ENCODE results near the gene C6orf52. TPM values are rescaled to one million over a fixed set of nuclear protein-coding genes. Genes with fewer than 3 reads are reported as not detected.
"Not testable (repeated sequence)": the region's sequence is repeated elsewhere in the genome, so short reads cannot be mapped to it uniquely, and the experiment has no call there.

C6orf52 gene
- 1.9 and 2.9 TPM in 2 replicates for total RNA-seq (2014; rRNA removed; shearing (Covaris generic))
- polyA plus RNA-seq (2015; cell fraction: cytosol; rRNA removed): 2.7 and 5.0 TPM in 2 replicates
- polyA plus RNA-seq (2015; cell fraction: nucleus; rRNA removed): 1.7 TPM in 1 of 2 replicates, not detected in the other

DNA sequence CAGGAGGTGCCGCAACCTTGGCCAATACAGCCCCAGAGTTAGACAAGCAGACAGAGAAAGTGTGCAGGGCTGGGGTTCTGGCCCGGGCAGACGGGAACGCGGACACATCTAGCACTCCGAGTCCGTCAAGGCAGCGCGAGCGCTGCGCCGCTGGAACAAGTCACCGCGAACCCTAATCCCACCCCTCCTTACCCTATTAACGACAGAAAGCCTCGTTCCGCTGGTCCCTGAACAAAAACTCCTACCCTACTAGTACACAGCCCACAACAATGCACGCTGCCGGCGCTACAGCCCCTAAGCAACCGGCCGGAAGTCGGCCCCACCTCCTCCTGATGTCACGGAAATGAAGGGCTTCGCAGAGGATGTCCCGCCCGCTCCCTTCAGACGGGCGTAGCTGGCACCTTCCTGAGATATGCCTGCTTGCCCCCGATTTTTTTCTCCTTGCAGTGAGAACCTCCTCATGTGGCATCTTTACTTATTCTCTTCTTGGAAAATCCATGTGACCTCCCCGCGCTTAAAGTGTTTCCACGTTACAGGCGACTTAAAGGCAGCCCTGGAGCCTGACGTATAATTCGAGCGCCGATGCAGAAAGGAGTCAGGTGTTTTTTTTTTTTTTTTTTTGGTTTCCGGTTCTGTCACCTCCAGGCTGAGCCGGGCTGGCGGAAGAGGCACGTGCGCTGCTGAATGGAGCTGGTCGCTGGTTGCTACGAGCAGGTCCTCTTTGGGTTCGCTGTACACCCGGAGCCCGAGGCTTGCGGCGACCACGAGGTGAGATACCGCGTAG, at the start of gene C6orf52, which contains the start of gene PAK1IP1:
TSS of gene C6orf52 (minus strand) at position 315 of the 784 bp plus-strand sequence. CDS start 7,066 bp downstream, outside the sequence.
TSS of gene PAK1IP1 (plus strand) at position 671 of the 784 bp plus-strand sequence. CDS start at position 685, 14 bp downstream.
- peak; percentile 93 for DNase-seq (ENCODE audit: low read depth)

DNA sequence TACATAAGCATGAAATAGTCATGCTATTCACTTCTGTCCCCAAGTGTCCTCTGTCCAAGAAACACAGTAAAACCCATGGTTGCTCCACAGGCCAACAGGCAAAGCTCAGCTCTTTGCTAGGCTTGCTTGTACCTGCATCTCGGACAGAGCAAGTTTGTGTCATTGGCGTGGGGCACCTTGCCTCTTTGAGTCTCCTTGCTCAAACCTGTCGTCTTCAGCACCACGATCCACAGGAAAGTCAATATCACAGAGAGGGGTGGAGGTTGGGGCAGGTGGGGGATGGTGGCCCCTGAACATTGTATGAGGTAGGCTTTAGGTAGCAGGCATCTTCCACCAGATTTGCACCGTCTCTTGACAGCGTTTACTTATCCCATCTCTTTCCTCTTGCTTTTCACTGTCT, 49.1 kb upstream of the C6orf52 start:
- no peak for DNase-seq (ENCODE audit: low read depth)

- DNase-seq (ENCODE audit: low read depth): no peak
Observed at GRCh38 chr6:10742251-10742650, 47.8 kb upstream of the C6orf52 start.

DNA sequence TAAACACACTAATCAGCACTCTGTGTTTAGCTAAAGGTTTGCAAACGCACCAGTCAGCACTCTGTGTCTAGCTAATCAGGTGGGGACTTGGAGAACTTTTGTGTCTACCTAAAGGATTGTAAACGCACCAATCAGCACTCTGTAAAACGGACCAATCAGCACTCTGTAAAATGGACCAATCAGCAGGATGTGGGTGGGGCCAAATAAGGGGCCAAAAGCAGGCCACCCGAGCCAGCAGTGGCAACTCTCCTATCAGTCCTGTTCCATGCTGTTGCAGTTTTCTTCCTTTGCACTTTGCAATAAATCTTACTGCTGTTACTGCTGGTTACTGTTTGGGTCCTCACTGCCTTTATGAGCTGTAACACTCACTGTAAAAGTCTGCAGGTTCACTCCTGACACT, 47.2 kb upstream of the C6orf52 start:
- not testable (repeated sequence) for DNase-seq (ENCODE audit: low read depth)

DNA sequence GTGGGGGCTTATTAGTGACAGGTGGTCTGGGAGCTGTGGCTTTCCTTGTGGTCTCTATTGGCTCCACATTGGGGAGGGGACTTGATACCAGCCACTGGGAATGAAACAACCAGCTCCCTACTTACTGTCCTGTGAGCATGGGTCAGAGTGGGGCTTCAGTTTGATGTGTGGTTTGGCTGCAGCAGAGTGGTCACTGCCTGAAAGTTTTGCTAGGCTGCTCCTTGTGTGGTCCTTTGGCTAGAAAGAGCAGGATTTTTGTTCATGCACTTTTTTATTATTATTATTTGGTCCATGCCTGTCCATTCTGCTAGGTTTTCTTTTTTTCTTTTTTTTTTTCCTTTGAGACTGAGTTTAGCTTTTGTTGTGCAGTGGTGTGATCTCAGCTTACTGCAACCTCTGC, 45.6 kb upstream of the C6orf52 start:
- DNase-seq (ENCODE audit: low read depth): no peak

DNA sequence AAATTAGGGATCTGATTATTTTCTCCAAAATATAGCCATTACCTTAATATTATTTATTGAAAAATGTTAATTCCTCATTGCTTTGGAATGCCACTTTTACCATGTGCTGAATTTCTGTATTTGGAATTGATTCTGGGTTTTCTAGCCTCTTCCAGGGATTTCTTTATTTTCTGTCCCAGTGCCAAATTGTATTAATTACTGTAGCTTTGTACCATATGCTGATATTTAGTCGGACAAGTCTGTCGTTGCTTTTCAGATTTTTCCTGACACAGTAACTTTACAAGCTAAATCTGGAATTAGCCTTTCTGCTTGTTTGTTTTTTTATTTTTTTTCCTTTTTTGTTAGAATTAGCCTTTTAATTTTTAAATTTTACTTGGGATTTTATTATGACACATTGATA, 42.3 kb upstream of the C6orf52 start:
- no peak for DNase-seq (ENCODE audit: low read depth)

- no peak for DNase-seq (ENCODE audit: low read depth)
Observed at GRCh38 chr6:10733863-10734262, 39.4 kb upstream of the C6orf52 start.

DNA sequence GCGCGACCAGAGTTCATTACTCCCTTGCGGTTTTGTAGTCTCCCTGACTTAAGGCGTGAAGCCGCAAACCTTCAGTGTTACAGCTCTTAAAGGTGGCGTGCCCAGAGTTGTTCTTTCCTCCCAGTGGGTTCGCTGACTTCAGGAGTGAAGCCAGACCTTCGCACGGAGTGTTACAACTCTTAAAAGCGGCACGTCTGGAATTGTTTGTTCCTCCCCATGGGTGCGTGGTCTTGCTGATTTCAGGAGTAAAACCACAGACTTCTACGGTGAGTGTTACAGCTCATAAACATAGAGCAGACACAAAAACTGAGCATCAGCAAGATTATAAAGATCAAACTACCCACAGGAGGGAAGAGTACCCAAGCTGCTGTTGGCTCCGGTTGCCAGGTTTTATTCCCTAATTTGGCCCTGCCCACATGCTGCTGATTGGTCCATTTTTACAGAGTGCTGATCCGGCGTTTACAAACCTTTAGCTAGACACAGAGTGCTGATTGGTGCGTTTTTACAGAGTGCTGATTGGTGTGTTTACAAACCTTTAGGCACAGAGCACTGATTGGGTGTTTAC, 38.8 kb upstream of the C6orf52 start:
- no peak for DNase-seq (ENCODE audit: low read depth)

DNA sequence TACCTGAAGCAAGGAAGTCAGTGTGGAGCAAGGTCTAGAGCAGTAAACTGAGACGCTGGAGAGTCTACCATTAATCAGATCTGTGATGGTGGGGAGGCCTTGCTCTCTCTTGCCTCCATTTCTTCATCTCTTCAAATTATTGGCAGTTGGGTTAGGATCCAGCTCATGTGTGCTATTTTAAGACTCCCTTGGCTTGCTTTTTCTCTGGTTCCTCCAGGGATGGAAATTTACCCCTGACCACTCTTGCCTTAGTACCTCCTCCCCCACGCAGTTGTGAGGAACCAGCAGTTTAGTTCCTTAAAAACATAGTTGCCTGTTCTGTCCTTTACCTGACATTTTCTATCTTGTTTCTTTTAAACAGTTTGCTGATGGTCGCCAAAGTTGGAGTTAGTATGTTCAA, 35.8 kb upstream of the C6orf52 start:
- DNase-seq (ENCODE audit: low read depth): no peak

DNA sequence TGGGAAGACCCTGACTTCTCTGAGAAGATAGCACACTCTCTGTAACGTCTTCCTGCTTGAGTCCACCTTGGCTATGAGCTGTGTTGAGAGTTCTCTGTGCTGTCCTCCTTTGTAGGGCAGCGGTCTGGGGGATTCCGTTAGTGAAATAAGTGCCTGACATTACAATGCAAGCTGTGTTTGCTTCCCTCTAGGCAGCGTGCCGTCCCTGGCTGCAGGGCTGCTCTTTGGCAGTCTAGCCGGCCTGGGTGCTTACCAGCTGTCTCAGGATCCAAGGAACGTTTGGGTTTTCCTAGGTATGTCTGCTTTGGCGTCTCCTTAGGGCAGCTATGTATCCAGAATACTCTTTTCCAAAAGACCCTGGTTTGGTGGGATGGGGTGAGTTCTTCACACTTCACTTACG, 31.3 kb upstream of the C6orf52 start:
- DNase-seq (ENCODE audit: low read depth): no peak

GRCh38 chr6:10725044-10725443, 30.6 kb upstream of the C6orf52 start:
- no peak for DNase-seq (ENCODE audit: low read depth)

DNA sequence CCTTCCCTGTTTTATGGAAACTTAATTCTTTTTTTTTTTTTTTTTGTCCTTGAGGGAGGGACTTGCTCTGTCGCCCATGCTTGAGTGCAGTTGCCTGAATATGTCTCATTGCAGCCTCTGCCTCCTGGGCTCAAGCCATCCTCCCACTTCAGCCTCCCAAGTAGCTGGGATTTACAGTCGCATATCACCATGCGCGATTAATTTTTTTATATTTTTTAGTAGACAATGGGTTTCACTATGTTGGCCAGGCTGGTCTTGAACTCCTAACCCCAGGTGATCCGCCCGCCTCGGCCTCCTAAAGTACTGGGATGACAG, 29.1 kb upstream of the C6orf52 start:
- no peak for DNase-seq (ENCODE audit: low read depth)

- peak; percentile 99 for DNase-seq (ENCODE audit: low read depth)
Observed at GRCh38 chr6:10722820-10723566, 28.6 kb upstream of the C6orf52 start, which contains the start of gene TMEM14C. TMEM14C (plus strand) TSS chr6:10723070; CDS start chr6:10724614, 1,544 bp downstream.

DNA sequence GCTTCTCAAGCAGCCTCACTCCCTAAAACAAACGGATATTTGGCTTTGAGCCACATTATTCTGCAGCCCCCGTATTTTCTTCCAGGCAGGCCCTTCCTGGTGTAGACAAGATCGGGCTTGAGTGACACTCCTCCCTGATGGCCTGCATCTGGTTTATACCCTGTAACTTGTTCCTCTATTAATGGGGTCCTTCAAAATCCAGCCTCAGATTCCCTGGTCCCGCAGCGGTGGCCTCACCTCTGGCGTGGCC, 28.1 kb upstream of the C6orf52 start:
- DNase-seq (ENCODE audit: low read depth): no peak

DNA sequence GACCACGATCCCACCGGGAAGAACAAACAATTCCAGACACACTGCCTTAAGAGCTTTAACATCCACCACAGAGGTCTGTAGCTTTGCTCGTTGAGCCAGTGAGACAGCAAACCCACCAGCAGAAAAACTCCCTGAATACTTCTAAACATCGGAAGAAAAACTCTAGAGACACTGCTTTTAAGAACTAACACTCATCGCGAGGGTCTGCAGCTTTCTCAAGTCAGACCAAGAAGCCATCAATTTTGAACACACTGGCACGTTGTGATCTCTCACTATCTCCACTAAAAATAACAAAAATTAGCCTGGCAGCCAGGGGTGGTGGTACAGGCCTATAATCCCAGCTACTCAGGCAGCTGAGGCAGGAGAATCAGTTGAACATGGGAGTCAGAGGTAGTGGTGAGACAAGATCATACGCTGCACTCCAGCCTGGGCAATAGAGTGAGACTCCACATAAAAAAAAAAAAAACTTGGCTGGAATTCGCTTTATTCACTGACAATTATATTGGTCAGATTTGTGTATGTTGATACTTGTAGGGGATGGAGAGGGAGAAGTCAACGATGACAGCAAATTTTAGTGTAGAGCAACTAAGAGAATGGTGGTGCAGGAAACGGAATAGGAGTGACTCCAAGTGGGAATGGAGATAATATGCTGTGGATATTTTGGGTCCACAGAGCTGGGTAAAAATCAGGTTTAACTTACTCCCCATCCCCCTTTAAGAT, 27.6 kb upstream of the C6orf52 start:
- no peak for DNase-seq (ENCODE audit: low read depth)

- peak; percentile 66 for DNase-seq (ENCODE audit: low read depth)
Observed at GRCh38 chr6:10720960-10721849, 26.8 kb upstream of the C6orf52 start.

DNA sequence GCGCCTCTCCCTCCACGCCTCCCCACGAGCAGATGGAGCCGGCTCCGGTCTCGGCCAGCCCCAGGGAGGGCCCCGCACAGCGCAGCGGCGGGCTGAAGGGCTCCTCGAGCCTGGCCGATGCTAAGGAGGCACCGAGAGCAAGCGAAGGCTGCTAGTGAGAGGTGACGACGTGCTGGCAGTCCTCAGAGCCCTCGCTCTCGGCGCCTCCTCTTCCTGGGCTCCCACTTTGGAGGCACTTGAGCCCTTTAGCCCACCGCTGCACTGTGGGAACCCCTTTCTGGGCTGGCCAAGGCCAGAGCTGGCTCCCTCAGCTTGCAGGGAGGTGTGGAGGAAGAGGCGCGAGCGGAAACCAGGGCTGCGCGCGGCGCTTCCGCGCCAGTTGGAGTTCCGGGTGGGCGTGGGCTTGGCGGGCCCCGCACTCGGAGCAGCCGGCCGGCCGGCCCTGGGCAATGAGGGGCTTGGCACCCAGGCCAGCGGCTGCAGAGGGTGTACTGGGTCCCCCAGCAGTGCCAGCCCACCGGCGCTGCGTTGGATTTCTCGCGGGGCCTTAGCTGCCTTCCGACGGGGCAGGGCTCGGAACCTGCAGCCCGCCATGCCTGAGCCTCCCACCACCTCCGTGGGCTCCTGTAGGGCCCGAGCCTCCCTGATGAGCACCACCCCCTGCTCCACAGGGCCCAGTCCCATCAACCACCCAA, 26.0 kb upstream of the C6orf52 start:
- peak; percentile 20 for DNase-seq (ENCODE audit: low read depth)

DNA sequence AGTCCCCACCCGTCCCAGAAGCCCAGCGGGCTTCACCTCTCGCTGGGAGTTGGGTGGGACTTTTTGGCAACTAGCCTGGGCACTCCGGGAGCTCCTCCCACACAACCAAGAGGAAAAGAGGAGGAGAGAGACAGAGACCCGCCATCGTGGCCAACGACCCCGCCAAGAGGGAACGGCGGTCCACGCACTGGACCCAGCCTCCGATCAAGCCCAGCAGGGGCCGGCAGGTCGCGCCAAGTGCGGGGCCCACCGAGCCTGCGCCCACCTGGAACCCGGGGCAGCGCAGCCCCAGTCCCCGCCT, 25.5 kb upstream of the C6orf52 start:
- DNase-seq (ENCODE audit: low read depth): no peak

GRCh38 chr6:10719296-10719963, 25.0 kb upstream of the C6orf52 start:
- peak; percentile 60 for DNase-seq (ENCODE audit: low read depth)

DNA sequence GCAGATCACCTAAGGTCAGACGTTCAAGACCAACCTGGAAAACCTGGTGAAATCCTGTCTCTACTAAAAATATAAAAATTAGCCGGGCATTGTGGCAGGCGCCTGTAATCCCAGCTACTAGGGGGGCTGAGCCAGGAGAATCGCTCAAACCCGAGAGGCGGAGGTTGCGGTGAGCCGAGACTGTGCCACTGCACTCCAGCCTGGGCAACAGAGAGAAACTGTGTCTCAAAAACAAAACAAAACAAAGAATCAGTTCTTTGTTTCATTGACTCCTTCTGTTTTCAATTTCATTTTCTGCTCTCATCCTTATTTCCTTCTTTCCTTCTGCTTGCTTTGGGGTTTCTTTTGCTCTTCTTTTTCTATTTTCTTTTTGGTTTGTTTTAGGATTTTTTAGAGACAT, 19.5 kb upstream of the C6orf52 start:
- no peak for DNase-seq (ENCODE audit: low read depth)

All from HT1080 (cell line).